Measurements from ENCODE around the gene ZNF512. TPM values are rescaled to one million over a fixed set of nuclear protein-coding genes. Genes with fewer than 3 reads are reported as not detected.
"Not testable (repeated sequence)": the region's sequence is repeated elsewhere in the genome, so short reads cannot be mapped to it uniquely, and the experiment has no call there.

ZNF512 gene
- total RNA-seq = 10 to 100 TPM in 2 of 4 donors, 1 to 10 TPM in 2; 5.8 to 15.6 (median 8.4) TPM

- in situ Hi-C loops (cut with MboI; ENCODE audit: low sequenced_read_pairs in 4 of 4) = no loop called here
- H3K27me3 ChIP-seq = no peaks in the 10 kb centered on the region
- ATAC-seq = peak; percentile 82 to 92
- peaks cover 0 to 4% (median 0%) of the 10 kb centered on the region in 3 donors for H3K9me3 ChIP-seq
- H3K27ac ChIP-seq = peak within 1 kb of the TSS; percentile 43 to 74 (median 63)
- peak within 1 kb of the TSS; percentile 54 to 86 (median 64) for H3K4me3 ChIP-seq
- H3K36me3 ChIP-seq = no peaks in the 10 kb centered on the region
- peak; percentile 68 to 80 for DNase-seq
- peaks cover 14 to 16% of the 10 kb centered on the region in 2 donors for H3K4me1 ChIP-seq
- TF ChIP-seq CTCF (IDR thresholded peaks at IDR 0.05 in 4 of 5, conservative IDR thresholded peaks at IDR 0.05 in 1 of 5) (peak in 1 of 5 experiments; percentile 5), POLR2A (IDR thresholded peaks at IDR 0.05) (peak in 1 of 2 donors; percentile 55)
- intact Hi-C loops (cut with DNase I; ENCODE audit: low total_unique reads) = loop anchor here (5.0 kb wide), 1 partner anchor 96 kb away; the partner anchor contains the start of gene IFT172
Observed at GRCh38 chr2:27582695-27583389, at the start of gene ZNF512. Gene ZNF512 (plus strand): TSS chr2:27583042. CDS start chr2:27583113, 71 bp downstream.

- no peak overlapping the region for H3K4me3 ChIP-seq
- H3K36me3 ChIP-seq = no peaks in the 10 kb centered on the region
- no peaks in the 10 kb centered on the region for H3K27me3 ChIP-seq
- no peak overlapping the region for H3K27ac ChIP-seq
- intact Hi-C loops (cut with DNase I; ENCODE audit: low total_unique reads) = no loop called here
- ATAC-seq (no peak), DNase-seq (no peak)
- in situ Hi-C loops (cut with MboI; ENCODE audit: low sequenced_read_pairs in 4 of 4) = no loop called here
- TF ChIP-seq POLR2A (IDR thresholded peaks at IDR 0.05) (no peak), CTCF (IDR thresholded peaks at IDR 0.05 in 4 of 5, conservative IDR thresholded peaks at IDR 0.05 in 1 of 5) (no peak)
- H3K4me1 ChIP-seq = no peaks in the 10 kb centered on the region
- H3K9me3 ChIP-seq = no peaks in the 10 kb centered on the region
Observed at GRCh38 chr2:27537287-27537686, 45.6 kb upstream of the ZNF512 start.

GRCh38 chr2:27538839-27539450 is 43.9 kb upstream of the ZNF512 start:
- ATAC-seq; H3K27me3 ChIP-seq; H3K4me3 ChIP-seq; H3K9me3 ChIP-seq; H3K4me1 ChIP-seq; DNase-seq; H3K36me3 ChIP-seq; in situ Hi-C loops (cut with MboI; ENCODE audit: low sequenced_read_pairs in 4 of 4); H3K27ac ChIP-seq; intact Hi-C loops (cut with DNase I; ENCODE audit: low total_unique reads): not testable (repeated sequence)

- H3K4me1 ChIP-seq; intact Hi-C loops (cut with DNase I; ENCODE audit: low total_unique reads); H3K27ac ChIP-seq; in situ Hi-C loops (cut with MboI; ENCODE audit: low sequenced_read_pairs in 4 of 4); H3K4me3 ChIP-seq; ATAC-seq; DNase-seq; H3K27me3 ChIP-seq; H3K9me3 ChIP-seq; H3K36me3 ChIP-seq: not testable (repeated sequence)
Observed at GRCh38 chr2:27539649-27540048, 43.2 kb upstream of the ZNF512 start.

- TF ChIP-seq POLR2A (IDR thresholded peaks at IDR 0.05) (no peak), CTCF (IDR thresholded peaks at IDR 0.05 in 4 of 5, conservative IDR thresholded peaks at IDR 0.05 in 1 of 5) (no peak)
- DNase-seq = peak; percentile 19 to 83
- H3K36me3 ChIP-seq = no peaks in the 10 kb centered on the region
- in situ Hi-C loops (cut with MboI; ENCODE audit: low sequenced_read_pairs in 4 of 4) (no loop called here), intact Hi-C loops (cut with DNase I; ENCODE audit: low total_unique reads) (no loop called here)
- H3K27ac ChIP-seq = peak overlapping the region; percentile 3 to 40 (median 29)
- H3K9me3 ChIP-seq = no peaks in the 10 kb centered on the region
- no peaks in the 10 kb centered on the region for H3K27me3 ChIP-seq
- peaks cover 0 to 4% of the 10 kb centered on the region in 2 donors for H3K4me1 ChIP-seq
- peak; percentile 75 to 89 for ATAC-seq
- H3K4me3 ChIP-seq = no peak overlapping the region
Observed at GRCh38 chr2:27544143-27544821, 38.6 kb upstream of the ZNF512 start.
